ENCODE data around the gene OSBPL6.

Gene OSBPL6

GRCh38 chr2:178279142-178279541, 84.8 kb downstream of the OSBPL6 start:
- Mint-ChIP-seq H3K4me3 (no peak overlapping the region), H3K27me3 (ENCODE audit: low read depth, poor library complexity) (no peaks in the 10 kb centered on the region), H3K9me3 (no peaks in the 10 kb centered on the region), H3K36me3 (ENCODE audit: low read depth) (no peaks in the 10 kb centered on the region), H3K4me1 (peaks cover 49% of the 10 kb centered on the region), H3K27ac (peak overlapping the region; percentile 33)
- no peak for TF ChIP-seq CTCF (IDR thresholded peaks at IDR 0.05)
- DNase-seq, result no peak

- no peak overlapping the region for H3K27ac Mint-ChIP-seq
- H3K4me3 Mint-ChIP-seq, result no peak overlapping the region
These were observed 85.3 kb downstream of the OSBPL6 start for GRCh38 chr2:178279636-178280035.

GRCh38 chr2:178280244-178280852, 86.0 kb downstream of the OSBPL6 start:
- Mint-ChIP-seq H3K4me1 (peaks cover 56% of the 10 kb centered on the region), H3K27ac (no peak overlapping the region), H3K4me3 (no peak overlapping the region), H3K27me3 (ENCODE audit: low read depth, poor library complexity) (no peaks in the 10 kb centered on the region), H3K36me3 (ENCODE audit: low read depth) (no peaks in the 10 kb centered on the region), H3K9me3 (no peaks in the 10 kb centered on the region)
- TF ChIP-seq CTCF (IDR thresholded peaks at IDR 0.05), result peak; percentile 64
- peak; percentile 15 for DNase-seq

More at GRCh38 chr2:178279636-178280035, 85.3 kb downstream of the OSBPL6 start:
- Mint-ChIP-seq H3K4me1 (peaks cover 52% of the 10 kb centered on the region), H3K9me3 (no peaks in the 10 kb centered on the region), H3K27me3 (ENCODE audit: low read depth, poor library complexity) (no peaks in the 10 kb centered on the region), H3K36me3 (ENCODE audit: low read depth) (no peaks in the 10 kb centered on the region)
- no peak for DNase-seq
- TF ChIP-seq CTCF (IDR thresholded peaks at IDR 0.05), result no peak

- no peak for DNase-seq
- H3K27me3 Mint-ChIP-seq (ENCODE audit: low read depth, poor library complexity), result no peaks in the 10 kb centered on the region
- H3K4me1 Mint-ChIP-seq, result peaks cover 43% of the 10 kb centered on the region
- no peak overlapping the region for H3K4me3 Mint-ChIP-seq
- no peaks in the 10 kb centered on the region for H3K9me3 Mint-ChIP-seq
- no peak for TF ChIP-seq CTCF (IDR thresholded peaks at IDR 0.05)
- H3K36me3 Mint-ChIP-seq (ENCODE audit: low read depth), result no peaks in the 10 kb centered on the region
- no peak overlapping the region for H3K27ac Mint-ChIP-seq
These were observed 87.9 kb downstream of the OSBPL6 start for GRCh38 chr2:178282075-178282815.

GRCh38 chr2:178283341-178283918, 89.1 kb downstream of the OSBPL6 start:
- no peak for DNase-seq
- TF ChIP-seq CTCF (IDR thresholded peaks at IDR 0.05), result no peak
- no peak overlapping the region for H3K27ac Mint-ChIP-seq
- H3K4me3 Mint-ChIP-seq, result no peak overlapping the region
- H3K9me3 Mint-ChIP-seq, result no peaks in the 10 kb centered on the region
- peaks cover 32% of the 10 kb centered on the region for H3K4me1 Mint-ChIP-seq
- peaks cover 4% of the 10 kb centered on the region for H3K36me3 Mint-ChIP-seq (ENCODE audit: low read depth)
- H3K27me3 Mint-ChIP-seq (ENCODE audit: low read depth, poor library complexity), result peaks cover 3% of the 10 kb centered on the region
